GM12873 (cell line): ENCODE results near the gene APOBEC3H.

Source experiments
- CTCF ChIP-seq: IDR thresholded peaks from 2 replicates; pipeline ENCODE4 v1.5.1; 2012; ENCODE audit warnings: low read depth, mild to moderate bottlenecking, moderate library complexity, low read length, control low read depth; ENCODE audit not compliant: insufficient read depth; ENCODE audit errors: missing control alignments

Gene APOBEC3H

DNA sequence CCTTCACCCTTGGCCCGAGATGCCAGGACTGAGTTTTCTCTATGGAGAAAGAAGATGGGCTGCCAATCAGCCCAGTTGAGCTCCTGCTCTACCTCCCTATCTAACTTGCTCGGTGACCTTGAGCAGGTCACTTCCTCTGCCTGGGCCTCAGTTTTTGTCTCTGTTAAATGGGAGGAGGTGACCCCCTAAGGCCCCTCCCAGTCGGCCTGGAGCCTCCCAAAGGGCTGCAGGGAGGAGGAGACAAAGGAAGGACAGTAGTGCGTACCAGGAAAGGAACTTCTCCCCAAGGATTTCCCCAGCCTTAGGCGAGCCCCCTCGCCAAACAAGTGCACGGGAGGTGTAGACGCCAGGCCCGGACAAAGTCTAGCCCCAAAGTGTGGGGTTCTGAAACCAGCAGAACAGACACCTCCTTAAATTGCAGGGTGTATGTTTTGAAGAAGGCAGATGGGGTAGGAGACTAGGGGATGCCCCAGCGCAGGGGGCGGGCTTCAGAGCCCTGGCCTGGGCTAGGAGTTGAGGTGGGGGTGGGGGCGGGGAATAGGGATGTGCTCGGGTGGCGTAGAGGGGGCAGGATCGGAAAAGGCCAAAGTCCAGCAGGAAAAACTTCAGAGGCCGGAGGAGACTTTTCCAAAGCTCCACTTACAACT is 54.4 kb downstream of the APOBEC3H start:
- no peak for TF ChIP-seq CTCF

GRCh38 chr22:39152024-39152510 is 55.0 kb downstream of the APOBEC3H start:
- no peak for TF ChIP-seq CTCF

GRCh38 chr22:39152511-39153219 is 55.6 kb downstream of the APOBEC3H start, which contains the start of gene CBX7:
TSS of gene CBX7 (minus strand) at chr22:39152680. CDS start at chr22:39152444, 236 bp downstream.
- no peak for TF ChIP-seq CTCF

- no peak for TF ChIP-seq CTCF
Measured at GRCh38 chr22:39153220-39153717, 56.2 kb downstream of the APOBEC3H start.
